ENCODE results near the gene NKD2.

NKD2 gene

DNA sequence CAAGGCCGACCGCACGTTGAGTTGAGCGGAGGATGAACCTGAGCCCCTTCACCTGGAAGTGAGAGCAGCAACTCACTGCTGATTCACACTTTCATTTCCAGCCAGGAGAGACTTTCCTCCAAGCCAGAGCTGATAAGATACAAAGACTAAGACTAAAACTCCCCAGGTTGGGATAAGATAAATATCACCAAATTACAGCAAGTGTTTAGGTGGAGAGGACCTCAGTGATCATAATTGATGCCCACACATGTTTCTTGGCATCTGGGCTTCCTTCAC, 6.4 kb upstream of the NKD2 start:
- no peak overlapping the region for H3K27ac ChIP-seq
- no peaks in the 10 kb centered on the region for H3K36me3 ChIP-seq
- H3K4me3 ChIP-seq (ENCODE audit: low read depth in 1 of 2, low read length in 1 of 2): no peak overlapping the region
- peaks cover 76% of the 10 kb centered on the region for H3K27me3 ChIP-seq
- H3K9me3 ChIP-seq: no peaks in the 10 kb centered on the region
- TF ChIP-seq, protein P1, sequence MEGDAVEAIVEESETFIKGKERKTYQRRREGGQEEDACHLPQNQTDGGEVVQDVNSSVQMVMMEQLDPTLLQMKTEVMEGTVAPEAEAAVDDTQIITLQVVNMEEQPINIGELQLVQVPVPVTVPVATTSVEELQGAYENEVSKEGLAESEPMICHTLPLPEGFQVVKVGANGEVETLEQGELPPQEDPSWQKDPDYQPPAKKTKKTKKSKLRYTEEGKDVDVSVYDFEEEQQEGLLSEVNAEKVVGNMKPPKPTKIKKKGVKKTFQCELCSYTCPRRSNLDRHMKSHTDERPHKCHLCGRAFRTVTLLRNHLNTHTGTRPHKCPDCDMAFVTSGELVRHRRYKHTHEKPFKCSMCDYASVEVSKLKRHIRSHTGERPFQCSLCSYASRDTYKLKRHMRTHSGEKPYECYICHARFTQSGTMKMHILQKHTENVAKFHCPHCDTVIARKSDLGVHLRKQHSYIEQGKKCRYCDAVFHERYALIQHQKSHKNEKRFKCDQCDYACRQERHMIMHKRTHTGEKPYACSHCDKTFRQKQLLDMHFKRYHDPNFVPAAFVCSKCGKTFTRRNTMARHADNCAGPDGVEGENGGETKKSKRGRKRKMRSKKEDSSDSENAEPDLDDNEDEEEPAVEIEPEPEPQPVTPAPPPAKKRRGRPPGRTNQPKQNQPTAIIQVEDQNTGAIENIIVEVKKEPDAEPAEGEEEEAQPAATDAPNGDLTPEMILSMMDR (IDR thresholded peaks at IDR 0.05): no peak
- H3K4me1 ChIP-seq (ENCODE audit: control insufficient read depth in 1 of 2, insufficient read depth in 1 of 2, low read depth in 1 of 2, low read length in 1 of 2): no peaks in the 10 kb centered on the region

DNA sequence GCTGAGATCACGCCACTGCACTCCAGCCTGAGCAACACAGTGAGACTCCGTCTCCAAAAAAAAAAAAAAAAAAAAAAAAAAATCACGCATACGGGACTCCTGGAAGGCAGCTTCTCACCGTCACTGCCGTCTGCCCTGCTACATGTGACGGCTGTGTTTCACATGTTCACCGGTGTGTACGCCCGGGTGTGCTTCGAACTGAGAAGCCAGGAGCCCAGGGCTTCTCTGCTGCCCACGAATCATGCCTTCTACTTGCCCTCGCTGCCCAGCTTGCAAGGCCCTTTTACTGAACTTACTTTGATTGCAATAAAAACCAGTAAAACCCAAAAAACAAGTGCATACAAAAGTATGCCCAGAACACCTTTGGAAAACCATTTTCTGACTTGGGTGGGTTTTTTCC, 5.8 kb upstream of the NKD2 start:
- Histone ChIP-seq H3K9me3 (no peaks in the 10 kb centered on the region), H3K27ac (no peak overlapping the region), H3K4me3 (ENCODE audit: low read depth in 1 of 2, low read length in 1 of 2) (no peak overlapping the region), H3K27me3 (peaks cover 76% of the 10 kb centered on the region), H3K36me3 (no peaks in the 10 kb centered on the region), H3K4me1 (ENCODE audit: control insufficient read depth in 1 of 2, insufficient read depth in 1 of 2, low read depth in 1 of 2, low read length in 1 of 2) (no peaks in the 10 kb centered on the region)
- TF ChIP-seq, protein P1 (IDR thresholded peaks at IDR 0.05): no peak

DNA sequence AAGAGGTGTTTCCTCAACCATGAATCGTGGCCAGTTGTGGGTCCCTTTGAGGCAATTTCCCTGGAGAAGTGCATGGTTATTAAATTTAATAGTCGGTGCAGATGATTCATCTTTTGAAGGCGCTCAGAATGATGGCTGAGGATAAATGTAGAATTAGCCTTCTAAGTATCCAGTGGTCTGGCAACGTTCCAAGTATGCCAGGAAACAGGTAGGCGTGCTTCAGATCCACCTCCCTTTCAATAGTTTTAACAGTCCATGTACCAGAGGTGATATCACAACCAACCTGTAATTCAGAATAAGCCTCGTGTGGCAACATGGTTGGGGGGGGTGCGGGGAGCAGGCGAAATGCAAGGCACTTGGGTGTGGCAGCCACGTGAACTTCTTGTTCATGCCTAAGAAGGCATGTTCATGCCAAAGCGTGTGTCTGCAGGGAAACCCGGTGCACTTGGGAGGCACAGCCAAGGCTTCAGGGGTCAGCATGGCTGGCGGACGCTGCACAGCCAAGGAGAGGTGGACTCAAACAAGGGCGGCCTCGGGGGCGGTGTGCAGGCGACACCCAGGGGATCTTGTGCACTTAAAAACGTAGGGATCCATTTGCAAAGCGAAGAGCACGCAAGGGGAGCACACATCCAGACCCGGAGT, 5.2 kb upstream of the NKD2 start:
- Histone ChIP-seq H3K36me3 (no peaks in the 10 kb centered on the region), H3K4me3 (ENCODE audit: low read depth in 1 of 2, low read length in 1 of 2) (no peak overlapping the region), H3K27ac (no peak overlapping the region), H3K9me3 (no peaks in the 10 kb centered on the region), H3K27me3 (peaks cover 78% of the 10 kb centered on the region), H3K4me1 (ENCODE audit: control insufficient read depth in 1 of 2, insufficient read depth in 1 of 2, low read depth in 1 of 2, low read length in 1 of 2) (no peaks in the 10 kb centered on the region)
- TF ChIP-seq, protein P1 (IDR thresholded peaks at IDR 0.05): no peak

DNA sequence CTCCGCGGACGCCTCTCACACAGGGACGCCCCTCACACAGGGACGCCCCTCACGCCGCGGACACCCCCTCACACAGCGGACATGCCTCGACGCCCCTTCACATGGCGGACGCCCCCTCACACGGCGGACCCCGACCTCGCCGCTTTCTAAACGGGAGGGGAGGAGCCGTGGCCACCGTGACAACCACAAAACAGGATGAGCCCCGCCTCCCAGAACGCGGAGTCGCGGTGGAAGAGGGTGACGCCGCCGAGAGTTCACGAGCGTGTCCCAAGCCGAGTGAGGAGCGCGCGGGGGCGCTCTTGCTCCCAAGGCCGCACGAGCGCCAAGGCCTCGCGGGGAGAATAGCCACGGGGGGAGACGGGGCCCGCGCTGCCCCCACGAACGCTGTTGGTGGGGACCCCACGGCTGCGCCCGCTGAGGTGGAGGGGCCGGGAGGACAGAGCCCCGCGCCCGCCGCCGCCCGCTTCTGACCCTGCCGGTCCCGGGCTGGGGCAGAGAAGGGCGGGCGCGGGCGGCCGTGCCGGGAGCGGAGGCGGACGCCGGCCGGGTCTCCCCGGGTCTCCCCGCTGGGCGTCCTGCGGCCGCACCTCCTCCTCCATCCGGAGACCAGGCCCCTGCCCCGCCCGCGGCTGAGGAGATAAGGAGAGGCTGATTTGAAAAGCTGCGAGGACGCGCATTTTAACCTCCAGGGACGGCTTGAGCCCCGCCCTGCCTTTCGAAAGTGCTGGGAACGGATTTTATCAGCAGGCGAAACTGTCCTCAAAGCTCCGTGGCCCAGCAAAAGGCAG, 3.9 kb upstream of the NKD2 start:
- TF ChIP-seq, protein P1 (IDR thresholded peaks at IDR 0.05): no peak
- Histone ChIP-seq H3K4me3 (ENCODE audit: low read depth in 1 of 2, low read length in 1 of 2) (no peak overlapping the region), H3K36me3 (no peaks in the 10 kb centered on the region), H3K9me3 (no peaks in the 10 kb centered on the region), H3K27ac (no peak overlapping the region), H3K4me1 (ENCODE audit: control insufficient read depth in 1 of 2, insufficient read depth in 1 of 2, low read depth in 1 of 2, low read length in 1 of 2) (no peaks in the 10 kb centered on the region), H3K27me3 (peaks cover 84% of the 10 kb centered on the region)

DNA sequence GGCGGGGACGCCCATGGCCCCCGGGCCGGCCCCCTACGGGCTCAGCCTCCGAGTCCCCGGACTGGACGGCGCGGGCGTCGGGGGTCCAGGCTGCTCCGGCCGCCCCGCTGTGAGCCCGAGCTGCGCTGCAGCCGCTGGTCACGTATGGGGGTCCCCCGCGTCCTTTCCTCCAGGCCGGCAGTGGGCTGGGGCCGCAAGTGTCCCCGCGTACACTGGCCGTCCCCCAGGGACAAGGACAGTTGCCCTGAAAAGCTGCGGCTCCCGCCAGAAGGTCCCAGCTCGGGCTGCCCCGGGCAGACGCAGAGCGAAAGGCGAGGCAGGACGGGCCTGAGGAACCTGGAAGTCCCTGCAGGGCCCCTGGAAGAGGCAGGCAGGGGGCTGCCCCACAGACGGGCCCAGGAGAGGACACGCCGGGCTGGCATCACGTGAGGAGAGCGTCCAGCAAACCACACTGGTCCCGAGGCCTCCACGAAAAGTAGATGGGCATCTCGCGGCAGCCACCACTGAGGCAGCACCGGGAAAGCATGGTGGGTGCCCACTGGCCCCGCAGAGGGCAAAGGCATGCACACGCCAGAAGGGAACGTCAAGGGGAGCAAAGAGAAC, 3.3 kb upstream of the NKD2 start:
- no peak overlapping the region for H3K4me3 ChIP-seq (ENCODE audit: low read depth in 1 of 2, low read length in 1 of 2)
- H3K4me1 ChIP-seq (ENCODE audit: control insufficient read depth in 1 of 2, insufficient read depth in 1 of 2, low read depth in 1 of 2, low read length in 1 of 2): no peaks in the 10 kb centered on the region
- peaks cover 91% of the 10 kb centered on the region for H3K27me3 ChIP-seq
- H3K9me3 ChIP-seq: no peaks in the 10 kb centered on the region
- H3K27ac ChIP-seq: no peak overlapping the region
- no peaks in the 10 kb centered on the region for H3K36me3 ChIP-seq
- TF ChIP-seq, protein P1 (IDR thresholded peaks at IDR 0.05): no peak

All from neutrophil (primary cell).